Lung (tissue), 12 donors: ENCODE results near the gene CCDC149. TPM values are rescaled to one million over a fixed set of nuclear protein-coding genes. Genes with fewer than 3 reads are reported as not detected.

Experiments used
- ATAC-seq: fragments of 200-7000 bp; cut with Tn5 transposase; one replicate; pipeline ENCODE4 v1.9.1; 2020; ENCODE audit warnings: moderate number of reproducible peaks; ENCODE audit not compliant: insufficient read depth, low FRiP score
- DNase-seq, 3 donors: peaks; one replicate each; pipeline ENCODE4 v3.0.0-alpha.2; 2013 to 2017
- H3K27ac ChIP-seq, 2 donors: one replicate each; pipeline ENCODE4 v1.5.1; 2013; ENCODE audit warnings: mild to moderate bottlenecking in 2 of 2, moderate library complexity in 2 of 2, control low read depth in 1 of 2, inconsistent platforms in 1 of 2, low read depth in 1 of 2, low read length in 1 of 2
- H3K27me3 ChIP-seq, 3 donors: one replicate each; pipeline ENCODE4 v1.5.1; 2013; ENCODE audit warnings: low read length in 2 of 3; ENCODE audit not compliant: control insufficient read depth in 3 of 3, insufficient read depth in 3 of 3
- H3K36me3 ChIP-seq, 4 donors: one replicate each; pipeline ENCODE4 v1.5.1; 2013; ENCODE audit warnings: low read length in 4 of 4, mild to moderate bottlenecking in 1 of 4, moderate library complexity in 1 of 4; ENCODE audit not compliant: control insufficient read depth in 4 of 4, insufficient read depth in 4 of 4
- H3K4me1 ChIP-seq, 5 donors: one replicate each; pipeline ENCODE4 v1.5.1; 2013; ENCODE audit warnings: low read length in 5 of 5, mild to moderate bottlenecking in 2 of 5, moderate library complexity in 1 of 5; ENCODE audit not compliant: control insufficient read depth in 5 of 5, insufficient read depth in 5 of 5
- H3K4me3 ChIP-seq: one replicate; pipeline ENCODE4 v1.5.1; 2013; ENCODE audit warnings: mild to moderate bottlenecking, control low read depth, moderate library complexity
- H3K9ac ChIP-seq, 2 donors: one replicate each; pipeline ENCODE4 v1.5.1; 2013; ENCODE audit warnings: low read length in 2 of 2, control low read depth in 1 of 2; ENCODE audit not compliant: insufficient read depth in 1 of 2
- H3K9me3 ChIP-seq, 4 donors: one replicate each; pipeline ENCODE4 v1.5.1; 2013; ENCODE audit warnings: low read length in 3 of 4, mild to moderate bottlenecking in 1 of 4, moderate library complexity in 1 of 4; ENCODE audit not compliant: control insufficient read depth in 4 of 4, insufficient read depth in 3 of 4
- WGBS, 2 donors: extraction: QIAGEN DNeasy Blood & Tissue Kit; methylation state at CpG; one replicate each; pipeline ENCODE4 v1.1.7; 2013; 5-methylcytosine and 5-hydroxymethylcytosine counted together
- polyA plus RNA-seq, 2 donors: library from polyadenylated mRNA; stranded (reverse); fragments of 200-250 nt; gene quantifications; one replicate each; pipeline ENCODE4 v1.2.1, GENCODE V29; 2013
- total RNA-seq, 2 donors: library from RNA; depleted of rRNA in 1 of 2; stranded (reverse); fragments of >200 nt in 1 of 2; gene quantifications; one replicate each; pipeline ENCODE4 v1.2.1, GENCODE V29; 2014 to 2021
- TF ChIP-seq, protein P1 (sequence below): IDR thresholded peaks from 2 replicates; pipeline ENCODE4 v1.5.1; 2012; ENCODE audit warnings: mild to moderate bottlenecking; ENCODE audit errors: control extremely low read depth, extremely low read depth
- donor health status: control.
- donor health status: control.
- donor health status: Bipolar disorder and iron deficiency.
- donor health status: healthy.
- donor health status: DM: yes; HTN: yes; CAD: no.

CCDC149 gene
- total and polyA plus RNA-seq, 4 donors = 8.6 to 21.4 (median 17.1) TPM

DNA sequence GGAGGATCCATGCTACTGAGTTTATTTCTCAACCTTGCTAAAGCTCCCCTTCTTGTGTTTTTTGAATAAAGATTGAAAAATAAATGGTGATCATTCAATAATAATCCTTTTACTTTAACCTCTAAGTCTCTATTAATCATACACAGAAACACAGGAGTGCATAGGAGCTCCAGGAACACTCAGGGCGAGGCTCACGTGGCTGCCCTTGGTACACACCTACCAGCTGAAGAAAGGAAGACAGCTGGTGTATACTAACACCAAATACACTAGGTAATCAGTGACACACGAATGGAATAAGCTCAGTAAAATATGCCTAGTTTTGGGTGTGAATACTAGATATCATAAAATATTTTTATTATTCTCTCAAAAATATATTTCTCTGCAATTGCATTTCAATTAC lies 26.2 kb downstream of the CCDC149 start:
- Histone ChIP-seq H3K9ac (no peak overlapping the region), H3K9me3 (no peaks in the 10 kb centered on the region), H3K27ac (no peak overlapping the region), H3K4me3 (no peak overlapping the region), H3K36me3 (peaks cover 0 to 2% (median 0%) of the 10 kb centered on the region in 4 donors), H3K4me1 (peaks cover 0 to 10% (median 0%) of the 10 kb centered on the region in 5 donors), H3K27me3 (no peaks in the 10 kb centered on the region)
- no peak for ATAC-seq
- TF ChIP-seq, protein P1, sequence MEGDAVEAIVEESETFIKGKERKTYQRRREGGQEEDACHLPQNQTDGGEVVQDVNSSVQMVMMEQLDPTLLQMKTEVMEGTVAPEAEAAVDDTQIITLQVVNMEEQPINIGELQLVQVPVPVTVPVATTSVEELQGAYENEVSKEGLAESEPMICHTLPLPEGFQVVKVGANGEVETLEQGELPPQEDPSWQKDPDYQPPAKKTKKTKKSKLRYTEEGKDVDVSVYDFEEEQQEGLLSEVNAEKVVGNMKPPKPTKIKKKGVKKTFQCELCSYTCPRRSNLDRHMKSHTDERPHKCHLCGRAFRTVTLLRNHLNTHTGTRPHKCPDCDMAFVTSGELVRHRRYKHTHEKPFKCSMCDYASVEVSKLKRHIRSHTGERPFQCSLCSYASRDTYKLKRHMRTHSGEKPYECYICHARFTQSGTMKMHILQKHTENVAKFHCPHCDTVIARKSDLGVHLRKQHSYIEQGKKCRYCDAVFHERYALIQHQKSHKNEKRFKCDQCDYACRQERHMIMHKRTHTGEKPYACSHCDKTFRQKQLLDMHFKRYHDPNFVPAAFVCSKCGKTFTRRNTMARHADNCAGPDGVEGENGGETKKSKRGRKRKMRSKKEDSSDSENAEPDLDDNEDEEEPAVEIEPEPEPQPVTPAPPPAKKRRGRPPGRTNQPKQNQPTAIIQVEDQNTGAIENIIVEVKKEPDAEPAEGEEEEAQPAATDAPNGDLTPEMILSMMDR = no peak
- no peak for DNase-seq
- WGBS, 2 donors = 85 to 92% methylated on average over 3 of the region's 3 CpGs

DNA sequence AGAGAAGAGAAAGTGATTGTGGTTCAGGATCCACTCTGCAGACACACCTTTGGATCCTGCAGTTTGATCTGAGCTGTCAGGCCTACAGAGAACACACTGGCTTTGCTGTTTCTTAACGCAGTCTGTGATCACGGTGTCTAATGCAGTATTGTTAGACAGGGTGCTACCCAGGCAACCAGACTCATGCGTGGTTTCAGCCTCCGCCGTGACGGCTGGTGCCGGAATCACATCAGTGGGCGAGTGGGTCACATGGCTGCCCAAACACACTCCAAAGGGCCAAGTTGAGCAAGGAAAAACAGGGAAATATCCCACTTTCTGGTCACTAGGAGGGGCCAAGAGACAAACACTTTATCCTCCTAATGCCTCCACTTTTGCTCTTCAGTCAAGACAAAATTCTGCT lies 27.5 kb downstream of the CCDC149 start:
- no peak for ATAC-seq
- Histone ChIP-seq H3K4me1 (peaks cover 0 to 10% (median 0%) of the 10 kb centered on the region in 5 donors), H3K27ac (no peak overlapping the region), H3K27me3 (no peaks in the 10 kb centered on the region), H3K4me3 (no peak overlapping the region), H3K9me3 (no peaks in the 10 kb centered on the region), H3K9ac (no peak overlapping the region), H3K36me3 (peaks cover 0 to 2% (median 0%) of the 10 kb centered on the region in 4 donors)
- 87 to 90% methylated on average over 8 of the region's 8 CpGs for WGBS, 2 donors
- TF ChIP-seq, protein P1 = no peak
- no peak for DNase-seq

DNA sequence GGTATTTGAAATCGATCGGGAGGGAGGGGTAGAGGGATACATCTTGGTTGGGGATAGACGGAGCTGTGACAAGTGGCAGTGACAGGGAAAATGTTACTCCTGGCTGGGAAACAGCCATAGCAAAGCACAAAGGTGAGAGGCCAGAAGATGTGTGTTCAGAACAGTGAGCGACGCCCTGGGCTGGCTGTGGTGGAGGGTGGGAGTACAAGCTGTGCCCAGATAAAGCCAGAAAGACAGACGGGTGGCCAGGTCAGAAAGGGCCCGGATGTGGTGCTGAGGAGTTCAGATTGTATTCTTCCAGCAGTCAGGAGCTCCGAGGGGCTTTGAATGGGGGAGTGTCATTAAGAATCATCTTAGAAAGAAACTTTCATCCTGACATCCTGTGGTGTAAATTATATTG lies 27.9 kb downstream of the CCDC149 start:
- 87 to 89% methylated on average over 8 of the region's 8 CpGs for WGBS, 2 donors
- DNase-seq (no peak), ATAC-seq (no peak)
- H3K4me3 ChIP-seq = no peak overlapping the region
- peaks cover 0 to 10% (median 0%) of the 10 kb centered on the region in 5 donors for H3K4me1 ChIP-seq
- H3K9ac ChIP-seq = no peak overlapping the region
- TF ChIP-seq, protein P1 = no peak
- no peaks in the 10 kb centered on the region for H3K9me3 ChIP-seq
- peaks cover 0 to 2% (median 0%) of the 10 kb centered on the region in 4 donors for H3K36me3 ChIP-seq
- H3K27ac ChIP-seq = no peak overlapping the region
- no peaks in the 10 kb centered on the region for H3K27me3 ChIP-seq
